GM12873 (cell line): ENCODE results near the gene FAM114A2.

ENCODE experiments used
- CTCF ChIP-seq: IDR thresholded peaks from 2 replicates; pipeline ENCODE4 v1.5.1; 2012; ENCODE audit warnings: low read depth, mild to moderate bottlenecking, moderate library complexity, low read length, control low read depth; ENCODE audit not compliant: insufficient read depth; ENCODE audit errors: missing control alignments

The FAM114A2 gene

GRCh38 chr5:153970496-153970895, 68.2 kb downstream of the FAM114A2 start:
- no peak for TF ChIP-seq CTCF

GRCh38 chr5:153969563-153969895, 69.2 kb downstream of the FAM114A2 start:
- no peak for TF ChIP-seq CTCF

DNA sequence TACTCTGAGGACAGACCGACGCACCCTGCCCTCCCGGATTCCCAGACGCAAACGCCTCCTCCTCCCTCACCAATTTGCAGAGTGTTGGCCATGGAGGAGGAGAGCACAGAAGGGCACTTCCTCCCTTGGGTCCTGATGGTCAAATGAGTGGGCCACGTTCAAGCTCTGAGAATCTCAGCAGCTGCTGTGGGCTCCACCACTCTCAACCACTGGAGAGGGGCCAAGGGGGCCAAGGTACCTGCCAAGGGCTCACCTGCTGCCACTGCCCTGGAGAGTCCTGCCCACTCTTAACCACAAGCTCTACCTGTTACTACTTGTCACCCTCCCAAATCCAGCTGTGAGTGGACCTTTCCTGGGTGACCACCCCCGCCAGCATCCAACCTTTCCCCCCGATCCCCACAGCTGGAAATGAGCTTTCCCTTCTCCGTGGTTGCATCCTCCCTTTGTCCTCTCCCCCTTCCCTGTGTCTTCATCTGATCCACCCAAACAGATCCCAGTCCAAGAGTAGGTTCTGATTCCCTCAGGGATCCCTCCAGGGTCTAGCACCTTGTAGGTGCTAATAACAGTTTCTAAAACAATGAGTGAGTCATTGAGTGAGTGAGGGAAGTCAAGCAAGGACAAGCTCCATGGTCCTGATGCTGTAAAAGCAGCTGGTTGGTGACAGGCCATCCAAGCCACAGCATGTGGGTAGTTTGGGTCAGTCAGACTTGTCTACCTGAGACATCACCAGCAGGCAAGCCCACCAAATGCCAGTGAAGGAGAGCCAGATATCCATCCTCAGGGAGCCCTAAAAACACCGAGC, 69.7 kb downstream of the FAM114A2 start:
- TF ChIP-seq CTCF: no peak

DNA sequence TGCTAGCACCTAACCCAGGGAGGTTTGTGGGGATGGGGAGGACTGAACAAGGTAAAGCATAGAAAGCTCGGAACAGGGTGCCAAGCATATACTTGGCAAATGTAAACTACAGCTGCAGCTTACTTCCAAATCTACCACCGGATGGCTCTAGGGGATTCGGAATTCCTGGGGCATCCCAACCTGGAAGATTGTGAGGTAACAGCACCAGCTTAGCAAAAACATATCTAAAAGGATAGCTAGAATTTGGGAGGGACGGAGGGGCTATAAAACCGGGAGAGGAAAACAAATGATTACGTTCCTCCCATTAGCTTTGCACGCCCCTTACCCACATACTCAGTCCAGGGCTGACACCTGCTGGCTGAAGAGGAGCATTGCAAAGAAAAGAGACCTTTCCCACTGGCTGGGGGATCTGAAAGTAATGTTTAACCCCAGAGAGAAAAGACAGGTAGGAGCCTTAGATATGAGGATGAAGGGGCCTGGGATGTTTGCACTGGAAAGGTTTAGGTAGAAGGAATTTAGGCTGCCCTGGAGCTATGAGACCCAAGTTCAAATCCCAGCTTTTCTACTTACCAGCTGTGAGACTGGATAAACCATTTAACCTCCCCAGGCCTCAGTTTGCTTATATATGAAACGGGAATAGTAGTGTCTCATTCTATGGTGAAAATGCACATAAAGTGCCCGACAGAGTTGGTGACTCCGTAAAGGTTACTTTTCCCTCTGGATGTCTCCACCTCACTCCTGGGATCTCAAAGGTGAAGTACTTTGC, 73.6 kb downstream of the FAM114A2 start:
- peak; percentile 88 for TF ChIP-seq CTCF

DNA sequence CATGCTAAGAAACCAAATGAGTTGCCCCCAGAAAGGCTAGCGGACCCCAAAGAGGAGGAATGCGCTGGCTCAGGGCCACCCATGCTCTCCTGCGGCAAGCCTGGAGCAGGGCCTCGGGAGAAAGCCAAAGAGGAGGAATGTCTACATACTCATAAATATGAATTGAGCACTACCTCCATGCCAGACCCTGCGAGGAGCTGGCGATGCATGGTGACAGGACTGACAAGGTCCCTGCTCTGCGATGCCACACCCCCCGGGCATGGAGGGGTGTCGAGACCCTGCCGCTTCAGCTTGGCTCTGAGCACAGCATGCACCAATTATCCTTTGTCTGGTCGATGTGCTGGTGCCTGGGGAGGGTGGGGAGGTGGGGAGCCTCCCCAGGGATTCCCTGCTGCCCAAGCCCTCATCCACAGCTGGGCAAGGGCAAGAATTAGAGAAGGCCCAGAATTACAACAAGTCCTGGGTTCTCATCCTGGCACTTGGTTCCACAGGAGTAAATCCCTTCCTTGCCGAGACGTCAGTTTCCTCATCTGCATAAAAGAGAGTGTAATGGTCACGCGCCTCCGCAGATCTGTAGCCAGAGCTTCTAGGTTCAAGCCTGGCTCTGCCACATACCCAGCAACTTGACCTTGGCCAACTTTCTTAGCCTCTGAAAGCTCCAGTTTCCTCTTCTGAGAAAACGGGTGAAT, 74.4 kb downstream of the FAM114A2 start:
- no peak for TF ChIP-seq CTCF

DNA sequence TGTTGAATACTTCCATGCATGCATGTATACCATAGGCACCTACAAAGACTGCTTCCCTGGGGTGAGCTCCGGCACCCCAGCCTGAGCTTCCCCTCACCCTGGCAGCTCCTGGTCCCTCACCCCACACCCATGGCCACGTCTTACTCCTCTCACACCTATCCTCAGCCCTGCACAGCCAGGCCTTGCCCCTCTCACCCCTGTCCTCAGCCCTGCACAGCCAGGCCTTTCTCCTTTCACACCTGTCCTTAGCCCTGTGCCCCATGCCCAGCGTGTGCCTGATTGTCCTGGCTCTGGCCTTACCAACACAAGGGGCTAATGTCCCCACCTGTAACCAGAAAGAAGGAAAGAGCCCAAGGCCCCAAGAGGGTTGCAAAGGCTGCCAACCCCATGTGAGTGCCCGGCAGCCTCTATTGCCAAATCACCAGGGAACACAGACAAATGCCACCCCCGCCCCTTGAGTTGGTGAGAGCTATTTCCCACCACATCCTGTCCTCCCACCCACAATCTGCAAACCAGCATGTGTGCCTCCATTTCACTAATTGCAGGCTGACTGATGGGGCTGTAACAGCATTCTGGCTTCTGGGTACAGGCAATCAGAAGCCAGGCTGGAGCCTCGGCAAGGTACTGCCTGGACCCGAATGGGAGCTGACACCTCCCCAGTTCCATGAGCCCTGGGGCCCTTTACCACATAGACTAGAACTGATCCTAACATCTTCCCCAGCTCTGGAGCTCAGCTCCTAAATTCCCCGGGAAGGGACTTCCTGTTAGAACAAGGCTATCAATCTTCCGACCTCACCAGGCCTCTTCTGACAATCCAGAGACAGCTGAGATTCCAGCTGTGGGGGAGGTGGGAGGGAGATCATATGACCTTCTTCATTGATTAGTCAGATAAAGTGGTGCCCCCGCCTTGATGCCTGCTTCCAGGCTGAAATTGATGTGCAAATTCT, 78.2 kb downstream of the FAM114A2 start:
- TF ChIP-seq CTCF: no peak
